ENCODE data around the gene GRK5.
"Not testable (repeated sequence)": the region's sequence is repeated elsewhere in the genome, so short reads cannot be mapped to it uniquely, and the experiment has no call there.

Gene GRK5

DNA sequence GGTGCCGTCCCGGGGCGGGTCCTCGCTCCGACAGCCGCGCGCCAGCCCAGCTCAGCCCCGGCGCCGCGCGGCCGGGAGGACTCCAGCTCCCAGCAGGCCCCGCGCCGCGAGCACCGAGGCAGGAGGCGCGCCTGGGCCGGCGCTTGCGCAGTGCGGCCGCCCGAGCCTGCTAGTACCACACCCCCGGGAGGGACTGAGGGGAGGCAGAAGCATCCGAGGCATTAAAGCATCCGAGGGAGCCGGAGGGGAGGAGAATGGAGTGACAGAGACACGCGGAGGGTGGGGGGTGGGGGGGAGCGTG, at the start of gene GRK5:
Gene GRK5 (plus strand): TSS at position 206 of the 301 bp plus-strand sequence. CDS start 347 bp downstream, outside the sequence.
- peak; percentile 91 to 96 for DNase-seq

GRCh38 chr10:119159332-119159731, 48.0 kb upstream of the GRK5 start:
- no peak for DNase-seq

DNA sequence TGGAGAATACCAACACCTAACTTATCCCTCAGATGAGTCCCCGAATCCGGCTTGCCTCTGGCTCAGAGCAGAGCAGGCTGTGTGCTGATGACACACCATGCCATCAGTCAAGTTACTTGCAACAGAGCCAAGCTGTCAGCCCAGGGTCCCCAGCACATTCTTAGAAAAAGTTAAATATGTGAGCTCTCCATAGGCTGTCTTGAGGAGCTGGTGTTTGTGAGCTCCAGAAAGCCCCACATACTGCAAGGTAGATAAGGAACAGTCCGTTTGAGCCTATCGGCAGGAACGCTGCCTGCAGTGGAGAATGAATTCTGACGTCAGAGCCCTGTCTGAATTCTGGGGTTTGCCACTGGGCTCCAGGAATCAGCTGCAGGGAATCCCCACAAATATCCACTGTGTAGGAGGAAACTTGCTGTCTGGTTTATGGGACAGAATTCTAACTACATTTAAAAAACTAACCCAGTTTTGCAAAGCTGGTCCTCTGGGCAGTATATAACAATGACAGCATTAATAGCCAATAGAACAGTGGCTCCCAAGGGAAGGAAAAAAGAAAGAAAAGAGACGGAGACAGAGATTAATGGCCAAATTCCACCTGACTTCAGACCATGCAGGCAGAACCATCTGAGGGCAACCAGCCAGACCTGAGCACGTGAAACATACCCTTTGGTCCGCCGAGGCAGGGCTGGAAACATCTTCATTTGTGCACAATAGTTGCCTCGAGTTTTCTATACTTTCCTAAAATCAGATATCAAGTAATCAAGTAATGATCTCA, 45.5 kb upstream of the GRK5 start:
- no peak for DNase-seq

- no peak for DNase-seq
Measured at GRCh38 chr10:119162452-119163092, 44.8 kb upstream of the GRK5 start.

GRCh38 chr10:119165171-119166117, 41.9 kb upstream of the GRK5 start, which contains the start of gene SFXN4:
SFXN4 (minus strand) TSS chr10:119165714; CDS start chr10:119165647, 67 bp downstream.
- peak in 1 of 2 experiments; percentile 70 for DNase-seq

DNA sequence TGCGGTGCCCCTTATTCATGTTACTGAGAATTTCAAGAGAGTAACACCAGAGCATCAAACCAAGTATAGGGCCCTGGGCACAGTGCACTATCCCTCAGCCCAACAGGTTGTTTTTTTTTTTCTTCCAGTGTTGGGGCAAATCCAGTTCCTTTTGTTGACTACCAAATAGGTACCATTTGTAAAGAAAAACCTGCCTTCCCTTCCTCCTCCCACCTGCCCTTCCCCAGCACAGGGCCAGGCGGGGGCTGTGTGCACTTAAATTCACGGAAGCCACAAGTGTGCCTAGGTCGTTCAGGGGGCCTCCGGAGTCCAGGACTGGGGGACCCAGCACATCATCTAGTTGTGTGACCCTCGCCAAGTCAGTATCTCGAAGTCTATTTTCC, 41.3 kb upstream of the GRK5 start:
- no peak for DNase-seq

- no peak for DNase-seq
Measured at GRCh38 chr10:119166564-119166963, 40.8 kb upstream of the GRK5 start.

GRCh38 chr10:119167041-119167440, 40.3 kb upstream of the GRK5 start:
- DNase-seq, result no peak

DNA sequence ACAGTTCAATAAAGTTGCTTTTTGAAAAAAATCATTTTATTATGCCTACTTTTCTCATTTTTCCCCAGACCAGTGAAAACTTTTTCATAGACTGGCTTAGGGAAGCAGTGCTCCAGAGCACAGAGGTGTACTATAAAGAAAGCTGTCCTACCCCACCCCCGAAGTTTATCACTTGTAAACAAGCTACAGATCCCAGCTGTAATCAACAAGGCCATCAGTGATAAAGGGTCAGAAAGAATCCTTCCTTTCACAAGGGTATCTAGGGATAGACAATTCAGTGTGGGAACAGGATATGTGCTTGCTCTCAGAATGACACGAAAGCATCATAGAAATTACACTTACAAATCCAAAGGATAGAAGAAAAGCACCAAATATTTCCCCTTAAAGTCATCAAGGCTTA, 33.3 kb upstream of the GRK5 start:
- DNase-seq, result no peak

GRCh38 chr10:119176166-119176565, 31.2 kb upstream of the GRK5 start:
- DNase-seq, result no peak

DNA sequence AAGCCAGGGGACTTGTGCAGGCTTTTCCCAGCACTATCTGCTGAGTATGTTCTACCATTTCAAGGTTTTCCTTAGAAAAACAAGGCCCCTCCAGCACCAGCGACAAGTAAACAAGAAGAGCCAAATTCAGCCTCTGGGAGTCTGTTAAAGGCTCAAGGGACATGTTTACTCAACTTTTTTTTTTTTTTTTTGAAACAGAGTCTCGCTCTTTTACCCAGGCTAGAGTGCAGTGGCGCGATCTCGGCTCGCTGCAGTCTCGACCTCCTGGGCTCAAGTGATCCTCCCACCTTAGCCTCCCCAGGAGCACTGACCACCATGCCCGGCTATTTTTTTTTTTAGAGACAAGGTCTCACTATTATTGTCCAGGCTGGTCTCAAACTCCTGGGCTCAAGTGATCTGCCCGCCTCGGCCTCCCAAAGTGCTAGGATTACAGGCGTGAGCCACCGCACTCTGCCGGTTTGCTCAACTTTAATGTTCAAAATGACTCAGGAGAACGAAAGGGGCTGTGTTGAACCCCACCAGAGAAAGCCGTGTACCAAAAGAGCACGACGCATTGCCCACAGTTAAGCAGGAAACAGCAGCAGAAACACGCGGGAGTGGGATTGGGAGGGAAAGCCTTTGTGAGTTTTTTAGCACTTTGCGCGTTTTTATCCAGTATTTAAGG, 29.5 kb upstream of the GRK5 start:
- no peak for DNase-seq

DNA sequence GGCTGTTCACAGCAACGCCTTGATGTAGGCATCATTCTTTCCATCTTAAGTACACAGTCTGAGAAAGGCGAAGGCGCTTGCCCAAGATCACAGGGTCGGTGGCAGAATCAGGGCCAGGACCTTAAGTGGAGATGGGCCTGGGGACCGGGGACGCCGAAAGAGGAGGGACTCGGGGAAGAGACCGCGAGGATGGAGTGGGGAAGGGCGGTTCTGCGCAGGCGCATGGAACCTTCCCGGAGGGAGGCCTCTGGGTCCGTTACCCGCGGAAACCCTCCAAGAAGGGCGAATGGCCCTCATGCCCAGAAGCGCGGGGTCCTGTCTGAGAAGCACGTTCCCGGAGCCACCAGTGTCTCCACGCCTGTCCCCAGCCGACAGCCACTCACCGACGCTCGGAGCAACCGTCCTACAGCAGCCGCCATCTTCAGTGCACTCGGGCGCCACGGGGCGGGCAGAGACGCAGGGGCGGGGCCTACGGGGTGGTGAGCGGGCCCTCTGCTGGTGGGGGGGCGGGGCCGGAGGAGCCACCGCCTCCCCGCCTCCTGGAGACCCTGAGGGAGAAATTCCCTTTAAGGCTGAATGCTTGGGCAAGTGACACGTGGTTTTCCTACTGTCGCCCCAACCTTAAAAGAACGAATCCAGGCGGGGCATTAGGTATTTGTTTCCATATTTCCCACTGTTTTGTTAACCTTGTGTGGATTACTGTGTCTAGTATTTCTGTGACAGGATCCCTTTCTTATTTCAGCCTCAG, 28.8 kb upstream of the GRK5 start, which contains the start of gene PRDX3:
Gene PRDX3 (minus strand): TSS at position 441 of the 748 bp plus-strand sequence. CDS start 22 bp downstream, at position 419.
- peak; percentile 86 to 94 for DNase-seq

- not testable (repeated sequence) for DNase-seq
Measured at GRCh38 chr10:119180850-119181400, 26.4 kb upstream of the GRK5 start.

- DNase-seq, result no peak
Measured at GRCh38 chr10:119183664-119184412, 23.5 kb upstream of the GRK5 start.

DNA sequence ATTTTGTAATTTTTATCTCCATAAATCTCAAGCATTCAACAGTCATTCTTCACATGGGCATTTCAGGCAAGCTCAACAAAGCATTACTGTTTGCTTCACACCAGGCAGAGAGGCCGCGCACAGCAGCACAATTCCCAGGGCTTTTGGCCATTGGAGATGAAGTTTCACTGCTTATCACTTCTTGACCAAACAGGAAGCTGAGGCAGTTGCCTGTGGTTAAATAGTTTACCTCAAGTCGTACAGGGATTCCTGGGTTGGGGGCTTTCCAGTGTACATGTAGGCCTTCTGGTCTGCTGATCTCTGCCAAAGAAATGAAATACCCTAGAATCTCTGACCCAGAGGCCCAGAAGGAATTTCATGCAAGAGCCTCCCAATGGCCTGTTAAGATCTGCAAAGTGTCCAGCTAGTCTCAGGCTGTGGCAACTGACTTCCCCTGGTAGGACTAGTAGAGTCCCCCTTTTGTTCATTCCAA, 17.5 kb upstream of the GRK5 start:
- no peak for DNase-seq

- DNase-seq, result no peak
Measured at GRCh38 chr10:119190353-119190752, 17.0 kb upstream of the GRK5 start.

- DNase-seq, result no peak
Measured at GRCh38 chr10:119190954-119191785, 16.2 kb upstream of the GRK5 start.

- no peak for DNase-seq
Measured at GRCh38 chr10:119191881-119192280, 15.5 kb upstream of the GRK5 start.

GRCh38 chr10:119197921-119198320, 9.4 kb upstream of the GRK5 start:
- no peak for DNase-seq

GRCh38 chr10:119198438-119198837, 8.9 kb upstream of the GRK5 start:
- DNase-seq, result no peak
